ENCODE results near the gene FOXG1.

The FOXG1 gene

GRCh38 chr14:28767030-28767852, 654 bp downstream of the FOXG1 start:
- no peak for TF ChIP-seq CTCF (IDR thresholded peaks at IDR 0.05; ENCODE audit: borderline replicate concordance, insufficient read depth, low read depth, low read length)
- peak overlapping the region; percentile 63 for H3K4me3 ChIP-seq (ENCODE audit: low read depth, low read length)

- H3K4me3 ChIP-seq (ENCODE audit: low read depth, low read length): peak overlapping the region; percentile 31
- TF ChIP-seq CTCF (IDR thresholded peaks at IDR 0.05; ENCODE audit: borderline replicate concordance, insufficient read depth, low read depth, low read length): no peak
Measured at GRCh38 chr14:28767853-28768741, 1.5 kb downstream of the FOXG1 start.

- TF ChIP-seq CTCF (IDR thresholded peaks at IDR 0.05; ENCODE audit: borderline replicate concordance, insufficient read depth, low read depth, low read length): no peak
- peak overlapping the region; percentile 7 for H3K4me3 ChIP-seq (ENCODE audit: low read depth, low read length)
Measured at GRCh38 chr14:28769276-28769880, 2.8 kb downstream of the FOXG1 start.

- no peak for TF ChIP-seq CTCF (IDR thresholded peaks at IDR 0.05; ENCODE audit: borderline replicate concordance, insufficient read depth, low read depth, low read length)
- H3K4me3 ChIP-seq (ENCODE audit: low read depth, low read length): no peak overlapping the region
Measured at GRCh38 chr14:28770061-28770460, 3.5 kb downstream of the FOXG1 start.

- no peak overlapping the region for H3K4me3 ChIP-seq (ENCODE audit: low read depth, low read length)
- TF ChIP-seq CTCF (IDR thresholded peaks at IDR 0.05; ENCODE audit: borderline replicate concordance, insufficient read depth, low read depth, low read length): no peak
Measured at GRCh38 chr14:28770630-28771029, 4.0 kb downstream of the FOXG1 start.

- TF ChIP-seq CTCF (IDR thresholded peaks at IDR 0.05; ENCODE audit: borderline replicate concordance, insufficient read depth, low read depth, low read length): no peak
- H3K4me3 ChIP-seq (ENCODE audit: low read depth, low read length): no peak overlapping the region
Measured at GRCh38 chr14:28771168-28771567, 4.6 kb downstream of the FOXG1 start.

Measured in GM12875 (cell line).